Neural progenitor cell (in vitro differentiated cells): ENCODE measurements around the gene BRINP3.

Source experiments
- CTCF ChIP-seq: fragments of 200-600 bp; sonication (generic); IDR thresholded peaks from 2 replicates; pipeline ENCODE4 v1.5.1; 2017; ENCODE audit warnings: antibody characterized with exemption, mild to moderate bottlenecking
- EZH2 ChIP-seq: fragments of 200-600 bp; sonication (generic); IDR thresholded peaks from 2 replicates; pipeline ENCODE4 v1.6.1; 2017; ENCODE audit warnings: antibody characterized with exemption, mild to moderate bottlenecking, moderate library complexity
- EZH2phosphoT487 ChIP-seq: fragments of 200-600 bp; sonication (generic); IDR thresholded peaks from 2 replicates; pipeline ENCODE4 v1.6.1; 2017; ENCODE audit warnings: antibody characterized with exemption

GRCh38 chr1:190138266-190138665, 339.4 kb downstream of the BRINP3 start:
- TF ChIP-seq EZH2phosphoT487 (no peak), CTCF (no peak), EZH2 (no peak)
